Naive B cell (primary cell): ENCODE measurements around the gene SDK1. TPM values are rescaled to one million over a fixed set of nuclear protein-coding genes. Genes with fewer than 3 reads are reported as not detected.

Experiments used
- ATAC-seq, 2 donors: fragments of 150-1000 bp; cut with Tn5 transposase; 2 replicates each; pipeline ENCODE4 v1.10.0; 2021; ENCODE audit warnings: low read depth in 2 of 2, mild to moderate bottlenecking in 2 of 2, moderate library complexity in 2 of 2
- DNase-seq: peaks from one replicate; pipeline ENCODE4 v3.0.0; 2022
- H3K27ac Mint-ChIP-seq, 6 donors: one replicate each; pipeline ENCODE4 v1.8.0; 2020 to 2022; ENCODE audit warnings: mild to moderate bottlenecking in 6 of 6, mixed read lengths in 6 of 6, moderate library complexity in 5 of 6, inconsistent platforms in 2 of 6
- H3K27me3 Mint-ChIP-seq, 3 donors: one replicate each; pipeline ENCODE4 v1.8.0; 2021 to 2022; ENCODE audit warnings: mixed read lengths in 3 of 3, mild to moderate bottlenecking in 1 of 3
- H3K36me3 Mint-ChIP-seq, 2 donors: one replicate each; pipeline ENCODE4 v1.8.0; 2020 to 2022; ENCODE audit warnings: mixed read lengths in 2 of 2, inconsistent platforms in 1 of 2, mild to moderate bottlenecking in 1 of 2
- H3K4me1 Mint-ChIP-seq, 3 donors: one replicate each; pipeline ENCODE4 v1.8.0; 2020 to 2022; ENCODE audit warnings: mixed read lengths in 3 of 3, inconsistent platforms in 1 of 3, mild to moderate bottlenecking in 1 of 3, moderate library complexity in 1 of 3
- H3K4me3 Mint-ChIP-seq, 8 donors: one replicate each; pipeline ENCODE4 v1.8.0; 2020 to 2022; ENCODE audit warnings: mild to moderate bottlenecking in 8 of 8, mixed read lengths in 8 of 8, moderate library complexity in 8 of 8, inconsistent platforms in 2 of 8
- H3K9me3 Mint-ChIP-seq, 7 donors: one replicate each; pipeline ENCODE4 v1.8.0; 2020 to 2022; ENCODE audit warnings: mixed read lengths in 7 of 7, mild to moderate bottlenecking in 5 of 7, inconsistent platforms in 2 of 7, moderate library complexity in 1 of 7
- polyA plus RNA-seq, 6 donors: library from polyadenylated mRNA; unstranded; fragments of 300-500 nt; fragmentation: Illumina TruSeq; gene quantifications; one replicate each; pipeline ENCODE4 v1.2.3, GENCODE V29; 2021; ENCODE audit warnings: low read depth in 6 of 6

Gene SDK1
- polyA plus RNA-seq, 6 donors from 2014 or later, result 0.15 to 0.60 (median 0.38) TPM; not detected in 2

DNA sequence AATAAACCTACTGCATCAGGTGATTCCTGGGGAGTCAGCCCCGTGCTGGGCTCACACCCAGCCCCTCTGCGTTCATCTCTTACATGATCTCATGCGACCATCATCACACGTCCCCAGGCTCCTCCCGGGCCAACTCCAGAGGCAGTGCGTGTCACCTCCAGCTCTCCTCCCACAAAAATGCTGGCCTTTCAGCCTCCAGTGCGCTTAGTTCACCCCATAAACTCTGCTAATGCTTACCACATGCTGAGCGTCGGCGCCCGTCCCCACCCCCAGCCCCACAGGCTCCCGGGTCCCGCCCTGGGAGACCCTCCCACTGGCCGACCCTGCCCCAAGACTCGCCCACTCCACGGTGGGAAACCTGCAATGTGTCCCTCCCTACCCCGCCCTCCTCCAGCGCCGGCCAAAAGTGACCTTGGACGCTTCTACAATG is 816 bp upstream of the SDK1 start:
- no peak for ATAC-seq
- H3K27ac Mint-ChIP-seq, result peak overlapping the region in 2 of 6 donors; percentile 80 to 91
- peaks cover 14 to 15% (median 14%) of the 10 kb centered on the region in 3 donors for H3K4me1 Mint-ChIP-seq
- H3K9me3 Mint-ChIP-seq, result peaks cover 0 to 6% (median 0%) of the 10 kb centered on the region in 7 donors
- H3K4me3 Mint-ChIP-seq, result peak overlapping the region; percentile 15 to 81 (median 47)
- H3K27me3 Mint-ChIP-seq, result peaks cover 32 to 39% (median 38%) of the 10 kb centered on the region in 3 donors
- DNase-seq, result no peak
- H3K36me3 Mint-ChIP-seq, result no peaks in the 10 kb centered on the region

DNA sequence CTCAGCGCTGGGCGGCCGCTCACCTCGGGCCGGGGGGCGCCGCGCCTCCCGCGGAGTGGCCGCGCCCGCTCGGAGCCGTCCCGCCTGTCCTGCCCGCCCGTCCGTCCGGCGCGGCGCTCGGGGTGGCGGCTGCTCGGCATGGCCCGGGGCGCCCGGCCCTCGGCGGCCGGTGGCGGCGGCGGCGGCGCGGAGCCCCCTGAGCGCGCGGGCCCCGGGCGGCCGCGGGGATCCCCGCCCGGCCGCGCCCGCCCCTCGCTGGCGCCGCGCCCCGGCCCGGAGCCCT is 338 bp downstream of the SDK1 start:
- H3K27ac Mint-ChIP-seq, result no peak overlapping the region
- ATAC-seq, result peak; percentile 3 to 9
- no peak for DNase-seq
- peaks cover 14 to 15% (median 14%) of the 10 kb centered on the region in 3 donors for H3K4me1 Mint-ChIP-seq
- H3K4me3 Mint-ChIP-seq, result peak overlapping the region in 1 of 8 donors; percentile 48
- H3K9me3 Mint-ChIP-seq, result peaks cover 0 to 6% (median 0%) of the 10 kb centered on the region in 7 donors
- H3K27me3 Mint-ChIP-seq, result peaks cover 35 to 50% (median 49%) of the 10 kb centered on the region in 3 donors
- no peaks in the 10 kb centered on the region for H3K36me3 Mint-ChIP-seq

DNA sequence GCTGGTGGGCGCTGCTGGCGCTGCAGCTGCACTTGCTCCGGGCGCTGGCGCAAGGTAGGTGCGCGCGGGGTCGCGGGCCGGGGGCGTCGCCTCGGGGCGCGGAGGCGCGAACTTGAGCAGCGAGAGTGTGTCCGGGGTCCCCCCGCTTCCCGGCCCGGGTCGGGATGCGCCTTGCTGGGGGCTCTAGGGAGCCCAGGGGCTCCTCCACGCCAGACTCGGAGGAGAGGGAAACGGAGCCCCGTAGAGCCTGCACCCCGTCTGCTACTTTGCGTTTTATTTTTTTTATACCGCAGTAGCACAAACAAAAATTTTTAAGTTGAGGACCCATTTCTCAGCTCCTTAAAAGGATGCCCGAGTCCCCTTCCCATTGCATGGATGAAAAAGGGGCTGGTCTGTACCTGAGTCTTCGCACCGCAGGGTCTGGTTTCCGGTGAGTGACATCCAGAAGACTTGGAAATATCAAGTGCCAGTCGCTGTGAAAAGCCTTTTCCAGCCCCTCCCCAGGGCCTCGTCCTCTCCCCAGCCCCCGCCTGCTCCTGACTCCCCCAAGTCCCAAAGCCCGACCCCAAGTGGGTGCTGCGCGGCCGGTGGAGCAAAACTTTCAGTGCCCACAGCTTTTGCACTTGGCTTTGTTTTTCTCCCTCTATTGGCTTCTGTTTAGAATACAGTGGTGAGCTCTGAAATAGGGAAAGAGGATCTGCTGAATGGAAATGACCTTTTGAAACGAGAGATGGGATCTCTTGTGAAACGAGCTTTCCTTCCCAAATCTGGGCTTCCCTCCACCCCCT is 973 bp downstream of the SDK1 start:
- ATAC-seq (peak in 1 of 2 donors; percentile 5), DNase-seq (peak; percentile 12)
- Mint-ChIP-seq H3K27me3 (peaks cover 35 to 53% (median 53%) of the 10 kb centered on the region in 3 donors), H3K36me3 (no peaks in the 10 kb centered on the region), H3K4me3 (peak overlapping the region; percentile 75 to 95 (median 88)), H3K4me1 (peaks cover 14 to 15% (median 14%) of the 10 kb centered on the region in 3 donors), H3K9me3 (peaks cover 0 to 6% (median 0%) of the 10 kb centered on the region in 7 donors), H3K27ac (peak overlapping the region in 5 of 6 donors; percentile 7 to 95 (median 53))

DNA sequence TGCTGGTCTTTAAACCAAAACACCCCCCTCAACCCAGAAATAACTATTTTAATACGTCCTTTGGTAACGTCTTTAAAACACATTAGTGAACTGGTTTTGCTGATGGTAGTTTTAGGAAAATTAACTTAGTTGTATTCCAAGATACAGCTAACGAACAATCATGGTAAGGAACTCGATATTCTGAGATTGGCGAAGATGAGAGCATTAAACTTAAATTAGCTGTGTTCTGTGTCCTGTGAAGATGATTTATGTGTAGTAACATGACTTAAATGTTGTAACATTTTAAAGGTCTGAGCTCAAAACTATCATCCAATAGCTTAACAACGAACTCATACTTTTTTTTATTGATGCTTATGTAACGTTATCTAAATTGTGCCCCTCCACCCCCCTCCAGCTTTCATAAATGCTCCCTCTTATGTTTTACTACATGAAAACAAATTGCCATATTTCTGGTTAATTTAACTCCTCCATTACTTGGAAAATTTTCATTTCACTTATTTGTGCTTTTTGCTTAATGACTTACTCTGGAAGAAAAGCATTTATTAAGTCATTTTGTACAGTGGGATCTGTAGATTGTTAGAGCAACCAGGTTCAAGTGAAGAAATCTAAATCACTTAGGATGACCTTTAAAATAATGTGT is 1.7 kb downstream of the SDK1 start:
- no peaks in the 10 kb centered on the region for H3K36me3 Mint-ChIP-seq
- peaks cover 9 to 15% (median 14%) of the 10 kb centered on the region in 3 donors for H3K4me1 Mint-ChIP-seq
- DNase-seq (no peak), ATAC-seq (no peak)
- H3K4me3 Mint-ChIP-seq, result peak overlapping the region; percentile 31 to 95 (median 85)
- peaks cover 38 to 53% (median 53%) of the 10 kb centered on the region in 3 donors for H3K27me3 Mint-ChIP-seq
- peak overlapping the region in 2 of 6 donors; percentile 53 to 95 for H3K27ac Mint-ChIP-seq
- H3K9me3 Mint-ChIP-seq, result no peaks in the 10 kb centered on the region

DNA sequence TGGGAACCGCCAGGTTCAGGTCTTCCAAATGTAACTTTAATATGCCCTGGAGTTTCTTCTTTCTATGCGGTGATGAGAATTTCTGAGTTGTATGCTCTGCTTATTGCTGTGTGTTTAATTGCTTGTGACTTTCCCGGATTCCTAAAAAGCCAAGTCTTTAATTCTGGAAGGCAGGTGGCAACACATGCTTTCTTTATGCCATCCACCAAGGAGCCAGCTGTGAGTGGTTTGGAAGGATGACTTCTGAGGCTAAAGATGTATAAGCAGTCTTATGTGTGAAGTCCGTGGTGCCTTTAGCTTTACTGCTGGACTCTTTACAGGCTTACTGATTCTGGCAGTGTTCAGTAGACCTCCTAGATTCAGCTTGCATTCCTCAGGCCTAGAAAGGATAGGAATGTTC is 3.1 kb downstream of the SDK1 start:
- DNase-seq, result no peak
- Mint-ChIP-seq H3K27ac (no peak overlapping the region), H3K36me3 (no peaks in the 10 kb centered on the region), H3K27me3 (peaks cover 34 to 67% (median 53%) of the 10 kb centered on the region in 3 donors), H3K9me3 (no peaks in the 10 kb centered on the region), H3K4me3 (peak overlapping the region in 1 of 8 donors; percentile 80), H3K4me1 (peaks cover 9 to 15% (median 14%) of the 10 kb centered on the region in 3 donors)
- ATAC-seq, result no peak

DNA sequence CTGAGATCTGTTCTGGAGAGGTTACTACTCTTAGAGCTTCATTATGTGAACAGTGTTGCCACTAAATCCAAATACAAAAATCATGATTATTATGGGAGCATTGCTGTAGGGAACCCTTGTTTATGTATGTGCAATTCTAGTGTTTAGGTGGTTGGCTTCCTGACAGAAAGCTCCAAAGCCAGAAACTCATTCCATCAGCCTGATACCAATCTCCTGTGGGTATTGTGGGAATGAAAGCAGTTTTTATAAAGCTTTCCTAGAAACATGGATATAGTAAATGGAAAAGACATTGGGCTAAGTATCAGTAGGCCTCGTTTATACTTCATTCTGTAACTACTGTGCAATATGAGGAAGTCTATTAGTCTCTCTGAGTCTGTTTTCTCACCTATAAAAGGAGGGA is 6.4 kb downstream of the SDK1 start:
- H3K27me3 Mint-ChIP-seq, result peaks cover 33 to 71% (median 60%) of the 10 kb centered on the region in 3 donors
- peaks cover 9 to 10% (median 9%) of the 10 kb centered on the region in 3 donors for H3K4me1 Mint-ChIP-seq
- no peak for DNase-seq
- ATAC-seq, result no peak
- H3K9me3 Mint-ChIP-seq, result no peaks in the 10 kb centered on the region
- no peak overlapping the region for H3K27ac Mint-ChIP-seq
- H3K36me3 Mint-ChIP-seq, result no peaks in the 10 kb centered on the region
- no peak overlapping the region for H3K4me3 Mint-ChIP-seq

DNA sequence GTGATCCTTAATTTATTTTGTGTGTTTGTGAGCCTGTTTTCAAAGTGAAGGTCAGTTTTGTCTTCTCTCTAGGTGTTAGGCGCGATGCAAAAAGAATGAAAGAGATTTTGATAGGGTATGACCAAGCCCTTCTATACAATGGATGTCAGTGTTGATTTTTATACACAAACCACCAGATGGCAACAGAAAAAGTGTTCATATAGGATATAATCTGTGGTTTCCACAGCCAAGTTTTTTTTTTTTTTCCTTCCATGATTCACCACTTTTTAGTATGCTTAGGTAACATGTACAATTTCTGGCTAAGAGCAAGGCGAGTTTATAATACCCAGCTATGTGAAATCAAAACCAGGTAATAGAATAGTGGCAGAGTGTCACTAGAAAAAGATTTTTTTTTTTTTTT is 8.1 kb downstream of the SDK1 start:
- Mint-ChIP-seq H3K27ac (no peak overlapping the region), H3K9me3 (no peaks in the 10 kb centered on the region), H3K36me3 (no peaks in the 10 kb centered on the region), H3K4me3 (no peak overlapping the region), H3K4me1 (peaks cover 8 to 11% (median 11%) of the 10 kb centered on the region in 3 donors), H3K27me3 (peaks cover 28 to 58% (median 51%) of the 10 kb centered on the region in 3 donors)
- ATAC-seq (no peak), DNase-seq (no peak)

DNA sequence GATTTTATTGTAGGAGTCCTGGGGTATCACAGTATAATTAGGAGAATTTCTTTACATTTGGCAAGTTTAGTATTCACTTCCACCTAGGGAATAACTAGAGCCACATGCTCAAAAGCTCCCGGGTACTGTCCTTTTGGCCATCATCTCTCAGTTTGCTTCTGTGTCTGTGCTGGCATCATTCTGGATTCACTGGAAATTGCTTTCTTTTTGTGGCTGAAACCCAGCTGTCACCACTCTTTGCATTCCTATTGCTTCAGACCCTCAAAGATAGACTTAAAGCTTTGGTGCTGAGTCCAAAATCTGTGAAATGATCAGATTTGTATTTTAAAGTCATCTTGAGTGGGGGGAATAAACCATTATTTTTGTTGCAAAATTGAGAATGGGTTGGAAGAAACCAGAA is 8.9 kb downstream of the SDK1 start:
- DNase-seq, result no peak
- Mint-ChIP-seq H3K4me1 (peaks cover 8 to 11% (median 11%) of the 10 kb centered on the region in 3 donors), H3K4me3 (no peak overlapping the region), H3K36me3 (no peaks in the 10 kb centered on the region), H3K27ac (peak overlapping the region in 1 of 6 donors; percentile 15), H3K27me3 (peaks cover 31 to 51% (median 44%) of the 10 kb centered on the region in 3 donors), H3K9me3 (no peaks in the 10 kb centered on the region)
- no peak for ATAC-seq

DNA sequence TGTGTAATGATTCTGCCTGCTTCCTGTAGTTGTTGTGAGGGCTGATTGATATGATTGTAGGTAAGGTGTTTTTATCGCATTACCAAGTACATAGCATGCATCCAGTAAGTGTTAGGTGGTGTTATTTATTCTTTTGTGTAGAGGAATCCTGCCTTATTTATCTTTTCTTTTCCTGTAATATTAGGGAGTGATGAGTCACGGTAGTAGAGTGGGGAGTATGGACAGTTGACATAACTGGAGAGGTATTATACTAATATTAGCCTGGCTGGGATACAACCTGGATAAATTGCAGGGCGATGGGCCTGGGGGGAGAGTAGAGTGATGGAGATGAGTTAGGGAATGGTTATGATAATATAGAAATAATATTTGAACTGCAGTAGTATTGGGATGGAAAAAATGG is 9.8 kb downstream of the SDK1 start:
- DNase-seq, result no peak
- H3K27ac Mint-ChIP-seq, result no peak overlapping the region
- peaks cover 8 to 11% (median 11%) of the 10 kb centered on the region in 3 donors for H3K4me1 Mint-ChIP-seq
- H3K27me3 Mint-ChIP-seq, result peaks cover 25 to 42% (median 42%) of the 10 kb centered on the region in 3 donors
- no peak overlapping the region for H3K4me3 Mint-ChIP-seq
- no peak for ATAC-seq
- H3K9me3 Mint-ChIP-seq, result no peaks in the 10 kb centered on the region
- H3K36me3 Mint-ChIP-seq, result no peaks in the 10 kb centered on the region

DNA sequence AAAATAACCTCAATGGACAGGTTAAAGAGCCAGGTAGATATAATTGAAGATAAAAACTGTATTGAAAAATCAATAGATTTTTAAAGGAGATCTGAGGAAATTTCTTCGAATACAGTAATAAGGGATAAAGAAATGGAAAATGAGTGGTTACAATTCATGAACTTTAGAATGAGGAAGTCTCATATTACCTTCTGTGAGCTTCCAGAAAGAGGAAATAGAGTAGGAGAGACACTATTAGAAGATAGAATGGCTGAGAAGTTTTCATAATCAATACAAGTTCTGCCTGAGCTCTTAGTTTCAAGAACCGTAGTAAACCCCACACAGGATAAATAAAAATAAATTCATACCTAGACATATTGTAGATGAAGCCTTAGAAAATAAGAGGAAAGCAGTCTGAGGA is 11.5 kb downstream of the SDK1 start:
- H3K4me3 Mint-ChIP-seq, result no peak overlapping the region
- H3K27me3 Mint-ChIP-seq, result peaks cover 27 to 41% (median 34%) of the 10 kb centered on the region in 3 donors
- ATAC-seq (peak; percentile 38 to 49), DNase-seq (no peak)
- no peaks in the 10 kb centered on the region for H3K36me3 Mint-ChIP-seq
- peak overlapping the region in 1 of 6 donors; percentile 45 for H3K27ac Mint-ChIP-seq
- H3K4me1 Mint-ChIP-seq, result peaks cover 8 to 11% (median 11%) of the 10 kb centered on the region in 3 donors
- no peaks in the 10 kb centered on the region for H3K9me3 Mint-ChIP-seq

DNA sequence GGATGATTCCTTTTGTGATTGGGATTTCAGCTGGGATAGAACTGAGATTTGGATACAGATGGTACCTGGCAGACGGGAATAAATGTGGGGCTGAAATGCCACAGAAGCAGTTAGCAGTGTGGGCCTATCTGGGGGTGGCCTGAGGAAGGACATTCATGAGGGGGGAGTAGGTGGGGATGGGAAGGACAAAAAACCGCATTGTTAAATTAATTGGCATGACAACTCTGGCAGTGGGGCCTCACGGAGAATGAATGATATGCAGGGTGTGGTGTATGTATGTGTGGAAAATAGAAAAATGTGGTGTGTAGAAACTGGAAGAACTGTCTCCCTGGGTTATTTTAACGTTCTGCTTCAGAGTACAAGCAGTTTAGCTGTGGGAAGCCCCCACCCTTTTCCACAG is 17.8 kb downstream of the SDK1 start:
- Mint-ChIP-seq H3K27ac (no peak overlapping the region), H3K4me3 (no peak overlapping the region), H3K9me3 (peaks cover 0 to 10% (median 4%) of the 10 kb centered on the region in 7 donors), H3K4me1 (peaks cover 3 to 5% (median 4%) of the 10 kb centered on the region in 3 donors), H3K27me3 (peaks cover 20 to 50% (median 20%) of the 10 kb centered on the region in 3 donors), H3K36me3 (no peaks in the 10 kb centered on the region)
- no peak for DNase-seq
- no peak for ATAC-seq

DNA sequence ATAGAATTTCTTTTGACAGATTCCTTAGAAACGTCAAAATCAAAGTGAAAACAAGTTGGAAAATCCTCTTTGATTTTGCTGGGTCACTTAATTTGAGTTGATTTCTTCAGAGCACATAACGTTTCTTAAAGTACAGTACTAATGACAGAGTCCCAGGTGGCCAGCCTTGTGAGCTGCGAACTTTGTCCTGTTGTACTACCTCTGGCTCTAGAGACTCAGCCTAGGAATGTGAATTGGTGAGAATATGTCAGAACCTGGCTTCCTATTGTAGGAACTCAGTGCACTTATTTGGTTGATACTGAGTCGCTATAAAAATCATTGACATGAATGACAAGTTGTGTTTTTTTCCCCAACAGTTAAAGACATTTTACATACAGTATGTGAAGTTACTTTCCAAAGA is 20.2 kb downstream of the SDK1 start:
- Mint-ChIP-seq H3K36me3 (no peaks in the 10 kb centered on the region), H3K27ac (no peak overlapping the region), H3K4me1 (peaks cover 3 to 5% (median 4%) of the 10 kb centered on the region in 3 donors), H3K27me3 (peaks cover 16 to 44% (median 24%) of the 10 kb centered on the region in 3 donors), H3K9me3 (peaks cover 0 to 10% (median 4%) of the 10 kb centered on the region in 7 donors), H3K4me3 (no peak overlapping the region)
- no peak for ATAC-seq
- DNase-seq, result no peak

DNA sequence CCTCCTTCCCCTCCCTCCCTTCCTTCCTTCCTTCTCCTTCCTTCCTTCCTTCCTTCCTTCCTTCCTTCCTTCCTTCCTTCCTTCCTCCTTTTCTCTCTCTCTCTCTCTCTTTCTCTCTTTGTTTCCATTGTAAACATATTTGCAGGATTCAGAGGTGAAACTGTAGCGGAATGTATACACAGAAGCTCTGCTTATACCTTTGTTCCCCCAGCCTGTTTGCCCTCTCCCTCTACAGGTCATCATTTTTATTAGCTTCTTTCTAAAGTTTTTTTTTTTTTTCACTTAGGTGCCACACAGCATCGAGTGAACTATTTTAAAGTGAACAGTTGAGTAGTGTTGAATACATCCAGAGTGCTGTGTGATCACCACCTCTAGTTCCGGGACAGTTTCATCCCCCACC is 20.7 kb downstream of the SDK1 start:
- peak overlapping the region in 1 of 6 donors; percentile 91 for H3K27ac Mint-ChIP-seq

More for the DNA sequence above, 20.7 kb downstream of the SDK1 start:
- ATAC-seq, result no peak
- Mint-ChIP-seq H3K4me3 (no peak overlapping the region), H3K4me1 (peaks cover 3 to 5% (median 4%) of the 10 kb centered on the region in 3 donors), H3K27me3 (peaks cover 16 to 49% (median 24%) of the 10 kb centered on the region in 3 donors), H3K36me3 (no peaks in the 10 kb centered on the region), H3K9me3 (peaks cover 0 to 10% (median 4%) of the 10 kb centered on the region in 7 donors)
- no peak for DNase-seq
